22Rv1 (cell line): ENCODE data around the gene ARAP2.

Experiments
- CTCF ChIP-seq: fragments of 450-650 bp; IDR thresholded peaks from 2 replicates; pipeline ENCODE4 v1.5.1; 2017; ENCODE audit warnings: mild to moderate bottlenecking
- ZFX ChIP-seq: fragments of 450-650 bp; IDR thresholded peaks from 2 replicates; pipeline ENCODE4 v1.6.1; 2017; ENCODE audit warnings: antibody characterized with exemption, borderline replicate concordance

- no peak for TF ChIP-seq CTCF
- TF ChIP-seq ZFX: no peak
Measured at GRCh38 chr4:36251983-36252382, 7.7 kb upstream of the ARAP2 start.
